ENCODE results near the gene RNF213.

GRCh38 chr17:80297996-80298560 lies 37.4 kb downstream of the RNF213 start:
- no peak for TF ChIP-seq CTCF (IDR thresholded peaks at IDR 0.05)
- TF ChIP-seq USF1 (CRISPR knock-in tag; IDR thresholded peaks at IDR 0.05): no peak
- TF ChIP-seq SP1 (CRISPR knock-in tag; conservative IDR thresholded peaks at IDR 0.05): no peak
- TF ChIP-seq CREB1 (CRISPR knock-in tag; IDR thresholded peaks at IDR 0.05): no peak
- no peak for TF ChIP-seq ATF3 (CRISPR knock-in tag; conservative IDR thresholded peaks at IDR 0.05)
- no peak for TF ChIP-seq TEAD4 (CRISPR knock-in tag; IDR thresholded peaks at IDR 0.05)
- TF ChIP-seq ARID4B (CRISPR knock-in tag; IDR thresholded peaks at IDR 0.05; ENCODE audit: borderline replicate concordance): no peak

All from WTC11 (cell line).